Measurements from ENCODE around the gene FAM98B. TPM values are rescaled to one million over a fixed set of nuclear protein-coding genes. Genes with fewer than 3 reads are reported as not detected.

Gene FAM98B
- total and polyA plus RNA-seq, 2 experiments from 2014 or later, result 10.1 to 32.5 TPM

GRCh38 chr15:38532728-38533127, 78.8 kb downstream of the FAM98B start (continued):
- TF ChIP-seq ZNF462 (CRISPR knock-in tag; IDR thresholded peaks at IDR 0.05) (no peak), POLR2AphosphoS5 (IDR thresholded peaks at IDR 0.05; ENCODE audit: low read depth) (no peak), STAT1 (IDR thresholded peaks at IDR 0.05; ENCODE audit: unreplicated experiment) (no peak), REST (IDR thresholded peaks at IDR 0.05; ENCODE audit: unreplicated experiment) (no peak)

GRCh38 chr15:38533416-38533915, 79.5 kb downstream of the FAM98B start:
- H3K4me1 ChIP-seq (ENCODE audit: insufficient read depth), result no peaks in the 10 kb centered on the region
- no peak overlapping the region for H3K27ac ChIP-seq (ENCODE audit: low read depth)
- Mint-ChIP-seq H3K27me3 (ENCODE audit: insufficient read depth, low read depth, poor library complexity) (peaks cover 1% of the 10 kb centered on the region), H3K36me3 (ENCODE audit: low read depth) (no peaks in the 10 kb centered on the region), H3K27ac (no peak overlapping the region), H3K4me3 (no peak overlapping the region), H3K9me3 (no peaks in the 10 kb centered on the region), H3K4me1 (peaks cover 2% of the 10 kb centered on the region)
- no peak overlapping the region for H3K4me3 ChIP-seq
- no peaks in the 10 kb centered on the region for H3K79me2 ChIP-seq (replicated peaks; ENCODE audit: insufficient read depth)
- H3K36me3 ChIP-seq (ENCODE audit: insufficient read depth), result no peaks in the 10 kb centered on the region
- H3F3A ChIP-seq (replicated peaks; ENCODE audit: low read depth), result no peaks in the 10 kb centered on the region
- no peaks in the 10 kb centered on the region for H4K20me1 ChIP-seq (replicated peaks; ENCODE audit: insufficient read depth)
- no peaks in the 10 kb centered on the region for H3K27me3 ChIP-seq (ENCODE audit: insufficient read depth)
- peaks cover 19% of the 10 kb centered on the region for H3K9me2 ChIP-seq (ENCODE audit: insufficient read depth)
- H2AFZ ChIP-seq, result no peak overlapping the region
- DNase-seq (ENCODE audit: low spot score) (no peak), ATAC-seq (no peak)
- H3K4me2 ChIP-seq, result no peak overlapping the region
- TF ChIP-seq POLR2AphosphoS5 (IDR thresholded peaks at IDR 0.05; ENCODE audit: low read depth) (no peak), EZH2phosphoT487 (IDR thresholded peaks at IDR 0.05; ENCODE audit: unreplicated experiment) (no peak), STAT1 (IDR thresholded peaks at IDR 0.05; ENCODE audit: unreplicated experiment) (no peak), JUNB (IDR thresholded peaks at IDR 0.05; ENCODE audit: unreplicated experiment) (no peak), REST (IDR thresholded peaks at IDR 0.05; ENCODE audit: unreplicated experiment) (no peak), CREB1 (CRISPR knock-in tag; IDR thresholded peaks at IDR 0.05; ENCODE audit: low read depth) (no peak), NANOG (IDR thresholded peaks at IDR 0.05; ENCODE audit: borderline replicate concordance) (no peak), ZNF114 (CRISPR knock-in tag; IDR thresholded peaks at IDR 0.05) (no peak), ETS1 (IDR thresholded peaks at IDR 0.05) (no peak)

All from GM23338 (cell line).